ENCODE results near the gene SNX5. TPM values are rescaled to one million over a fixed set of nuclear protein-coding genes. Genes with fewer than 3 reads are reported as not detected.
A peak's percentile ranks its signal among the peaks of the same experiment; 100 is the strongest.

SNX5 gene
- total and polyA plus RNA-seq, 2 of the 13 experiments (the other 11 are each of a cell fraction or from before 2014, with no cell fraction given), result 664 to 1,040 TPM

- TF ChIP-seq CBX2 (IDR thresholded peaks at IDR 0.05; ENCODE audit: low read depth, low read length) (no peak), CBX2 (CRISPR knock-in tag; IDR thresholded peaks at IDR 0.05; ENCODE audit: low read depth) (no peak), PLRG1 (conservative IDR thresholded peaks at IDR 0.05) (no peak), SSRP1 (CRISPR knock-in tag; IDR thresholded peaks at IDR 0.05) (peak; percentile 91; the same call in 1 of the 2 replicates), ZNF546 (CRISPR knock-in tag; conservative IDR thresholded peaks at IDR 0.05) (no peak), ZNF230 (CRISPR knock-in tag; IDR thresholded peaks at IDR 0.05) (peak; percentile 52; the same call in 1 of the 2 replicates), IRF2 (CRISPR knock-in tag; IDR thresholded peaks at IDR 0.05) (peak; percentile 13; the same call in 1 of the 2 replicates), GLI4 (CRISPR knock-in tag; IDR thresholded peaks at IDR 0.05; ENCODE audit: borderline replicate concordance) (no peak), SATB2 (CRISPR knock-in tag; IDR thresholded peaks at IDR 0.05) (0 out of 2 replicates have a peak, but pooled peaks have one; percentile 15), ZSCAN21 (CRISPR knock-in tag; IDR thresholded peaks at IDR 0.05; ENCODE audit: borderline replicate concordance) (peak; percentile 33; the same call in 1 of the 2 replicates), ZHX2 (IDR thresholded peaks at IDR 0.05; ENCODE audit: low read depth) (no peak), ZHX2 (CRISPR knock-in tag; IDR thresholded peaks at IDR 0.05; ENCODE audit: borderline replicate concordance) (0 out of 2 replicates have a peak, but pooled peaks have one; percentile 14), IKZF4 (CRISPR knock-in tag; IDR thresholded peaks at IDR 0.05; ENCODE audit: borderline replicate concordance, low read depth, not compliant biosample characterization) (no peak), TAF15 (IDR thresholded peaks at IDR 0.05; ENCODE audit: low read depth, low read length, poor library complexity, severe bottlenecking) (no peak), ARID3A (IDR thresholded peaks at IDR 0.05; ENCODE audit: low read depth, low read length) (no peak)
- TF ChIP-seq, protein P1, sequence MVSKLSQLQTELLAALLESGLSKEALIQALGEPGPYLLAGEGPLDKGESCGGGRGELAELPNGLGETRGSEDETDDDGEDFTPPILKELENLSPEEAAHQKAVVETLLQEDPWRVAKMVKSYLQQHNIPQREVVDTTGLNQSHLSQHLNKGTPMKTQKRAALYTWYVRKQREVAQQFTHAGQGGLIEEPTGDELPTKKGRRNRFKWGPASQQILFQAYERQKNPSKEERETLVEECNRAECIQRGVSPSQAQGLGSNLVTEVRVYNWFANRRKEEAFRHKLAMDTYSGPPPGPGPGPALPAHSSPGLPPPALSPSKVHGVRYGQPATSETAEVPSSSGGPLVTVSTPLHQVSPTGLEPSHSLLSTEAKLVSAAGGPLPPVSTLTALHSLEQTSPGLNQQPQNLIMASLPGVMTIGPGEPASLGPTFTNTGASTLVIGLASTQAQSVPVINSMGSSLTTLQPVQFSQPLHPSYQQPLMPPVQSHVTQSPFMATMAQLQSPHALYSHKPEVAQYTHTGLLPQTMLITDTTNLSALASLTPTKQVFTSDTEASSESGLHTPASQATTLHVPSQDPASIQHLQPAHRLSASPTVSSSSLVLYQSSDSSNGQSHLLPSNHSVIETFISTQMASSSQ (IDR thresholded peaks at IDR 0.05; ENCODE audit: low read depth), result no peak
- TF ChIP-seq, protein P1 (CRISPR knock-in tag; IDR thresholded peaks at IDR 0.05; ENCODE audit: borderline replicate concordance), result no peak
Observed at GRCh38 chr20:17940224-17940971, 28.2 kb downstream of the SNX5 start (continued).
